GM12878 (cell line): ENCODE results near the gene ALAS1. TPM values are rescaled to one million over a fixed set of nuclear protein-coding genes. Genes with fewer than 3 reads are reported as not detected.

Experiments
- FOXM1 ChIP-seq: IDR thresholded peaks from 2 replicates; pipeline ENCODE4 v1.6.1; 2012; ENCODE audit warnings: low read depth, mild to moderate bottlenecking, inconsistent platforms, low read length, moderate library complexity
- KAT2A ChIP-seq: conservative IDR thresholded peaks from 2 replicates; pipeline ENCODE4 v1.6.1; 2011; ENCODE audit warnings: low read depth, low read length; ENCODE audit not compliant: control insufficient read depth
- MYC ChIP-seq: IDR thresholded peaks from 2 replicates; pipeline ENCODE4 v1.6.1; 2011; ENCODE audit warnings: mild to moderate bottlenecking, low read length, moderate library complexity, inconsistent platforms; ENCODE audit not compliant: insufficient read depth, insufficient replicate concordance, insufficient read length, severe bottlenecking
- RELA ChIP-seq: fragments of 450-650 bp; IDR thresholded peaks from 2 replicates; pipeline ENCODE4 v1.8.0; 2014; ENCODE audit warnings: borderline replicate concordance; ENCODE audit not compliant: partially characterized antibody
- STAT3 ChIP-seq: IDR thresholded peaks from 2 replicates; pipeline ENCODE4 v1.6.1; 2011; ENCODE audit warnings: low read depth, low read length, improper control_type of control experiment
- ZBTB4 ChIP-seq: fragments of 450-650 bp; formaldehyde crosslinking; IDR thresholded peaks from 2 replicates; pipeline ENCODE4 v1.4.0; 2022; ENCODE audit warnings: mild to moderate bottlenecking, moderate library complexity
- ZNF592 ChIP-seq: fragments of 450-650 bp; IDR thresholded peaks from 2 replicates; pipeline ENCODE4 v1.6.1; 2017; ENCODE audit warnings: mild to moderate bottlenecking, moderate library complexity
- ZZZ3 ChIP-seq: IDR thresholded peaks from 2 replicates; pipeline ENCODE4 v1.6.1; 2011; ENCODE audit warnings: low read depth; ENCODE audit not compliant: control insufficient read depth, insufficient read length
- polyA plus RNA-seq, 11 experiments: library from polyadenylated mRNA; depleted of rRNA in 4 of 11; unstranded in 6 of 11; stranded (reverse) in 5 of 11; fragments of >200 nt; fragmentation: Nextera tagmentation in 4 of 11; fragmentation: Illumina TruSeq in 1 of 11; extraction: Ambion mirVana in 4 of 11; extraction: Trizol in 1 of 11; gene quantifications; 1 replicate in 1 of 11; 2 replicates in 10 of 11; pipeline versions ENCODE4 v1.2.1 to v1.2.3, GENCODE V29; 2011 to 2016; ENCODE audit warnings: inconsistent platforms in 2 of 11, missing spikeins in 2 of 11, low read depth in 1 of 11
- total RNA-seq, 4 experiments: library from RNA; depleted of rRNA in 3 of 4; stranded (reverse); fragments of >200 nt in 3 of 4; fragmentation: Illumina TruSeq in 1 of 4; extraction: Trizol in 1 of 4; gene quantifications; 2 replicates each; pipeline versions ENCODE4 v1.2.1 to v1.2.3, GENCODE V29; 2013 to 2021
- TF ChIP-seq, protein P1 (sequence below): IDR thresholded peaks from 2 replicates; pipeline ENCODE4 v1.6.1; 2012; ENCODE audit warnings: low read depth, low read length, improper control_type of control experiment

Gene ALAS1
- total and polyA plus RNA-seq, 10 of the 15 experiments (the other 5 are each of a cell fraction or from before 2014, with no cell fraction given), result 69.9 to 115 (median 94.1) TPM

GRCh38 chr3:52213005-52213404 lies 15.0 kb downstream of the ALAS1 start (continued):
- no peak for TF ChIP-seq ZNF592
- TF ChIP-seq ZZZ3, result no peak
- no peak for TF ChIP-seq KAT2A
- TF ChIP-seq ZBTB4 (CRISPR knock-in tag), result no peak
- no peak for TF ChIP-seq RELA
- no peak for TF ChIP-seq MYC
- TF ChIP-seq FOXM1, result no peak
- TF ChIP-seq STAT3, result no peak
- TF ChIP-seq, protein P1, sequence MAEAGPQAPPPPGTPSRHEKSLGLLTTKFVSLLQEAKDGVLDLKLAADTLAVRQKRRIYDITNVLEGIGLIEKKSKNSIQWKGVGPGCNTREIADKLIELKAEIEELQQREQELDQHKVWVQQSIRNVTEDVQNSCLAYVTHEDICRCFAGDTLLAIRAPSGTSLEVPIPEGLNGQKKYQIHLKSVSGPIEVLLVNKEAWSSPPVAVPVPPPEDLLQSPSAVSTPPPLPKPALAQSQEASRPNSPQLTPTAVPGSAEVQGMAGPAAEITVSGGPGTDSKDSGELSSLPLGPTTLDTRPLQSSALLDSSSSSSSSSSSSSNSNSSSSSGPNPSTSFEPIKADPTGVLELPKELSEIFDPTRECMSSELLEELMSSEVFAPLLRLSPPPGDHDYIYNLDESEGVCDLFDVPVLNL, result no peak
